Ascending aorta (tissue), 2 donors: ENCODE results near the gene KRTAP5-10. TPM values are rescaled to one million over a fixed set of nuclear protein-coding genes. Genes with fewer than 3 reads are reported as not detected.
"Not testable (repeated sequence)": the region's sequence is repeated elsewhere in the genome, so short reads cannot be mapped to it uniquely, and the experiment has no call there.

Experiments
- DNase-seq, 2 donors: peaks; one replicate each; pipeline ENCODE4 v3.0.0-alpha.2; 2019; ENCODE audit warnings: low spot score in 2 of 2
- H3K27ac ChIP-seq, 2 donors: fragments of 200-600 bp; sonication (generic); one replicate each; pipeline ENCODE4 v1.5.1; 2016 to 2017; ENCODE audit warnings: mild to moderate bottlenecking in 1 of 2
- H3K27me3 ChIP-seq: fragments of 200-600 bp; sonication (generic); one replicate; pipeline ENCODE4 v1.5.1; 2017
- H3K36me3 ChIP-seq, 2 donors: fragments of 200-600 bp; sonication (generic); one replicate each; pipeline ENCODE4 v1.5.1; 2016
- H3K4me1 ChIP-seq, 2 donors: fragments of 200-600 bp; sonication (generic); one replicate each; pipeline ENCODE4 v1.5.1; 2016 to 2017; ENCODE audit warnings: mild to moderate bottlenecking in 1 of 2
- H3K4me3 ChIP-seq, 2 donors: fragments of 200-600 bp; sonication (generic); one replicate each; pipeline ENCODE4 v1.5.1; 2016 to 2017; ENCODE audit warnings: mild to moderate bottlenecking in 1 of 2
- H3K9me3 ChIP-seq, 2 donors: fragments of 200-600 bp; sonication (generic); one replicate each; pipeline ENCODE4 v1.5.1; 2016
- CTCF ChIP-seq, 3 experiments: fragments of 200-600 bp in 2 of 3; fragments of 450-650 bp in 1 of 3; sonication (generic) in 2 of 3; IDR thresholded peaks; one replicate each; pipeline ENCODE4 v1.5.1; 2016 to 2019; ENCODE audit warnings: antibody characterized with exemption in 3 of 3, mild to moderate bottlenecking in 1 of 3, moderate library complexity in 1 of 3
- intact Hi-C: fragments of 100-400 bp; cut with DNase I; formaldehyde crosslinking; loops from one replicate; pipeline ENCODE4 v1.15.1; 2023
- total RNA-seq: library from RNA; depleted of rRNA; stranded (reverse); fragments of >200 nt; gene quantifications from one replicate; pipeline ENCODE4 v1.1.0, GENCODE V29; 2016

KRTAP5-10 gene
- not detected for total RNA-seq

- TF ChIP-seq CTCF (IDR thresholded peaks at IDR 0.05) = no peak
- Histone ChIP-seq H3K9me3 (no peaks in the 10 kb centered on the region), H3K27me3 (no peaks in the 10 kb centered on the region), H3K4me3 (no peak within 1 kb of the TSS), H3K27ac (no peak within 1 kb of the TSS), H3K4me1 (no peaks in the 10 kb centered on the region), H3K36me3 (no peaks in the 10 kb centered on the region)
- no peak for DNase-seq
- intact Hi-C loops = no loop called here
These were observed at the start of gene KRTAP5-10 for GRCh38 chr11:71565263-71565662. Gene KRTAP5-10 (plus strand): TSS chr11:71565563. CDS start chr11:71565588, 25 bp downstream.

- DNase-seq = no peak
These were observed 46.6 kb upstream of the KRTAP5-10 start for GRCh38 chr11:71518506-71519471.

GRCh38 chr11:71519546-71519945 is 45.8 kb upstream of the KRTAP5-10 start:
- Histone ChIP-seq H3K9me3 (no peaks in the 10 kb centered on the region), H3K27ac (no peak overlapping the region), H3K36me3 (no peaks in the 10 kb centered on the region), H3K4me1 (no peaks in the 10 kb centered on the region), H3K27me3 (no peaks in the 10 kb centered on the region), H3K4me3 (no peak overlapping the region)
- no peak for TF ChIP-seq CTCF (IDR thresholded peaks at IDR 0.05)
- DNase-seq = no peak
- intact Hi-C loops = no loop called here

More at GRCh38 chr11:71518506-71519471, 46.6 kb upstream of the KRTAP5-10 start:
- intact Hi-C loops = no loop called here
- Histone ChIP-seq H3K36me3 (no peaks in the 10 kb centered on the region), H3K9me3 (no peaks in the 10 kb centered on the region), H3K27ac (no peak overlapping the region), H3K27me3 (no peaks in the 10 kb centered on the region), H3K4me3 (no peak overlapping the region), H3K4me1 (no peaks in the 10 kb centered on the region)
- no peak for TF ChIP-seq CTCF (IDR thresholded peaks at IDR 0.05)

GRCh38 chr11:71525188-71525937 is 40.0 kb upstream of the KRTAP5-10 start:
- Histone ChIP-seq H3K36me3 (no peaks in the 10 kb centered on the region), H3K27me3 (no peaks in the 10 kb centered on the region), H3K4me3 (no peak overlapping the region), H3K4me1 (no peaks in the 10 kb centered on the region), H3K9me3 (no peaks in the 10 kb centered on the region), H3K27ac (no peak overlapping the region)
- no peak for TF ChIP-seq CTCF (IDR thresholded peaks at IDR 0.05)
- intact Hi-C loops = no loop called here
- DNase-seq = no peak

GRCh38 chr11:71525938-71526495 is 39.3 kb upstream of the KRTAP5-10 start:
- H3K4me3 ChIP-seq = no peak overlapping the region
- no peak for DNase-seq

GRCh38 chr11:71526796-71527575 is 38.4 kb upstream of the KRTAP5-10 start, which contains the start of gene KRTAP5-7:
Gene KRTAP5-7 (plus strand): TSS chr11:71527267. CDS start chr11:71527301, 34 bp downstream.
- intact Hi-C loops = not testable (repeated sequence)

More at GRCh38 chr11:71525938-71526495, 39.3 kb upstream of the KRTAP5-10 start:
- intact Hi-C loops = no loop called here
- no peak overlapping the region for H3K27ac ChIP-seq
- H3K36me3 ChIP-seq = no peaks in the 10 kb centered on the region
- no peaks in the 10 kb centered on the region for H3K9me3 ChIP-seq
- no peaks in the 10 kb centered on the region for H3K4me1 ChIP-seq
- H3K27me3 ChIP-seq = no peaks in the 10 kb centered on the region
- TF ChIP-seq CTCF (IDR thresholded peaks at IDR 0.05) = no peak

More at GRCh38 chr11:71526796-71527575, 38.4 kb upstream of the KRTAP5-10 start, which contains the start of gene KRTAP5-7:
- H3K27ac ChIP-seq, H3K4me1 ChIP-seq, H3K36me3 ChIP-seq, H3K27me3 ChIP-seq, H3K9me3 ChIP-seq, DNase-seq, H3K4me3 ChIP-seq: not testable (repeated sequence)
